GM19467 (cell line): Measurements from ENCODE around the gene CDH8.

Experiments
- ATAC-seq: cut with Tn5 transposase; IDR thresholded peaks from one replicate; pipeline ENCODE4 v1.9.1; 2021; ENCODE audit warnings: mild to moderate bottlenecking, moderate library complexity; ENCODE audit not compliant: unreplicated experiment

Gene CDH8, protein sequence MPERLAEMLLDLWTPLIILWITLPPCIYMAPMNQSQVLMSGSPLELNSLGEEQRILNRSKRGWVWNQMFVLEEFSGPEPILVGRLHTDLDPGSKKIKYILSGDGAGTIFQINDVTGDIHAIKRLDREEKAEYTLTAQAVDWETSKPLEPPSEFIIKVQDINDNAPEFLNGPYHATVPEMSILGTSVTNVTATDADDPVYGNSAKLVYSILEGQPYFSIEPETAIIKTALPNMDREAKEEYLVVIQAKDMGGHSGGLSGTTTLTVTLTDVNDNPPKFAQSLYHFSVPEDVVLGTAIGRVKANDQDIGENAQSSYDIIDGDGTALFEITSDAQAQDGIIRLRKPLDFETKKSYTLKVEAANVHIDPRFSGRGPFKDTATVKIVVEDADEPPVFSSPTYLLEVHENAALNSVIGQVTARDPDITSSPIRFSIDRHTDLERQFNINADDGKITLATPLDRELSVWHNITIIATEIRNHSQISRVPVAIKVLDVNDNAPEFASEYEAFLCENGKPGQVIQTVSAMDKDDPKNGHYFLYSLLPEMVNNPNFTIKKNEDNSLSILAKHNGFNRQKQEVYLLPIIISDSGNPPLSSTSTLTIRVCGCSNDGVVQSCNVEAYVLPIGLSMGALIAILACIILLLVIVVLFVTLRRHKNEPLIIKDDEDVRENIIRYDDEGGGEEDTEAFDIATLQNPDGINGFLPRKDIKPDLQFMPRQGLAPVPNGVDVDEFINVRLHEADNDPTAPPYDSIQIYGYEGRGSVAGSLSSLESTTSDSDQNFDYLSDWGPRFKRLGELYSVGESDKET

DNA sequence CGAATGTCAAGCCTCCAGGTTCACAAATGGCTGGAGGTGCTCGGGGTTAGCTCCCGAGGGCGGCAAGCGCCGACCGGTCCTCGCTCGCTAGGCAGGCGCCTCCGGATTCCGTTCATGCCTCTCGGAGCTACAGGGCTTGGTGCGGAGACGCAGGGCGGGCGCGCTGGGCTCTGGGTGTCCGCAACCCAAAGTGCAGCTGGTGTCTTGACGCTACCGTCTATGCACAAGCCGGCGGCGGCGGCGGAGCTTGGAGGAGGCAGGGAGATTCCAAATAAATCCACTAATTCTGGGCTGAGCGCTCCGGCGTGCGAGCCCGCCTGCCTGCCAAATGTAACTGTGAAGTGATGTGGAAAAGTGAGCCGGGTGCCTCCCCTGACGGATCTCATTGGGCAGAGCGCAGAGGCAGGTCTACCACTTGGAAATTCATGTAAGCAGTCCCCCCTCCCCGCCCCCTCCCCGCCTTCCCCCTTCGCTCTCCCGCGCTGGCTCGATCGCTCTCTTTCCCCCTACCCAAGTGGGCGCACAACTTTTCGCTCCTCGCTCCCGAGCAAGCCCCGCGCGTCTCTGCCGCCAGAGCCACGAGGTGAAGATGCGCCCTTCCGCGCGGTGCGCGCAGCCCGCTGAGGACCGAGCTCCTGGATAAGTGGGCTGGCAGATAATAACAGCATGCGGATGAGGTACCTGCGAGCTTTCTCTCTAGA lies at the start of gene CDH8:
Gene CDH8, minus strand, starts transcription at position 338 of the 701 bp plus-strand sequence. CDS start 15,035 bp downstream, outside the sequence.
- ATAC-seq: no peak

DNA sequence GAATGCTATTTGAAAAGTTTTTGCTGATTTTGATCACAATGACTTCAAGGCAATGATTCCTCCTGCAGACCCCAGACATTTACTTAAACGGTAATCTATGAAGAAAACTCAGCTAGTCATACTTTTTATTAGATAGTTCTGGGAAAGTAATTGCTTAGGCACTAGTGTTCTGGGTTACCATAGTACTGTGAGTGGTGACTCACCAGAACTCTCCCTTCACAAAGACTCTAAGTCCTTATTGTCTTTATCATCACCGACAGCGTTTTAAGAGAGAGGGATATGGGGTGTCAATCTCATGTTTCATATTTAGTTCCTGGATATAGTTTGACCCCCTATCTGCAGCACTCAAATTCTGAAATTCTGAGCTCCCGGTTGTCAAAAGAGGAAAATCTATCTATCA lies 43.0 kb upstream of the CDH8 start:
- no peak for ATAC-seq

DNA sequence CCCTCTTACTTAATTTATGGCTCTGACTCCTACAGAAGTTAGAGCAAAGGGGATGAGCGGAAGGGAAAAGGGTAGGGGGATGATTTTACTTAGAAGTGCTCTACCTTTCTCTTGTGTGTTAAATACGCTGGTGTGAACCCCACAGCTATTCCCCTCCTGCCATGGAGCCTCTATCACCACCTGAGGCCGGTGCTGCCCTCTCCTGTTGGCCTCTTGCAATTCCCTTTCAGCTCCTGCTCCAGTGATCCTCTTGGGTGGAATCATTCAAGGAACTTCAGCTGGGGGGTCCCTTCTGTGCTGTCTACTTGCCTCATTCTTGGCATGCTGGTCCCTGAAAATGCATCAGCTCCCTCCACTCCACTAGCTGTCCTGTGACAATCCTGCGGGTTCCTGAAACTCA lies 41.8 kb upstream of the CDH8 start:
- ATAC-seq: no peak

DNA sequence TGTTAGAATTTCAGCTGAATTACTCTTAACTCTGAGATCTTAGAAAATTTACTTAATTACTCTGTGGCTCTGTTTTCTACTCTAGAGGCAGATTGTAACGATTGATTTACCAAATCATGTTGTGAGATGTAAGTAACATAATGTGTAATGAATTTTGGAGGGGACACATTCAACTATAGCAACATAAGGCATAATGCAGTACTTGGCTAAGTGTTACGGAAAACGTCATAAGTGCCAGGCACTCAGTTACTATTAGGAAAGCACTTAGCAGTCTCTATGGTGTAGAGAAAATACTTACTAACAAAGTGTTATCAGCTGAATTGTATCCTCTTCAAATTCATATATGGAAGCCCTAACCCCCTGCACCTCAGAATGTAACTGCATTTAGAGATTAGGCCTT lies 40.6 kb upstream of the CDH8 start:
- ATAC-seq: no peak

DNA sequence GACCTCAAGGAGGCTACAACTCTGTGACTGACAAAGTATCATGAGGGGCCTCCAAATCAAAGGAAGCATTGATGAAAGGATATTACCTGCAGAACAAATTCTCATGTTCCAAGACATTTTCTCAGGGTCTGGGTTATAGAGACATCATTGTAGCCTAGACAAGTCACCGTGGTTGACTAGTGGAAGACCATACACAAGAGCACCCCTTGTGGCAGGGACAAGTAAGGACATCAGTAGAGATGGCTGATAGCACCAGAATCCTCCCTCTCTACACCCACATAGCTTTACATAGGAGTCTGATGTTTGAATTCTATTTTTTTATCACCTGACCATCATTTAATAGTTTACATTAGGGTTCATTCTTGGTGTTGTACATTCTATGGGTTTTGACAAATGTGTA lies 32.5 kb upstream of the CDH8 start:
- ATAC-seq: no peak

DNA sequence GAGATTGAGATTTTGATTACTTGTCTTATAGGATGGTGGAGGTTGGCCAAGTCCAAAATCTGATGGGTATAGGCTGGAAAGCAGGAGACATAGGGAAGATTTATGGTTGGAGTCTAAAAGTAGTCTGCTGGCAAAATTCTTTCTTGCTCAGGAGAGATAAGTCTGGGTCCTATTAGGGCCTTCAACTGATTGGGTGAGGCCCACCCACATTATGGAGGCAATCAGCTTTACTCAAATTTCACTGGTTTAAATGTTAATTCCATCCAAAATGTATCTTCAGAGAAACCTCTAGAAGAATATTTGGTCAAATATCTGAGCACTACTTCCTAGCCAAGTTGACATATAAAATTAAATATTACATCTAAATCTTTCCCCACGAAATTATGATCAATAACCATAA lies 31.7 kb upstream of the CDH8 start:
- no peak for ATAC-seq

DNA sequence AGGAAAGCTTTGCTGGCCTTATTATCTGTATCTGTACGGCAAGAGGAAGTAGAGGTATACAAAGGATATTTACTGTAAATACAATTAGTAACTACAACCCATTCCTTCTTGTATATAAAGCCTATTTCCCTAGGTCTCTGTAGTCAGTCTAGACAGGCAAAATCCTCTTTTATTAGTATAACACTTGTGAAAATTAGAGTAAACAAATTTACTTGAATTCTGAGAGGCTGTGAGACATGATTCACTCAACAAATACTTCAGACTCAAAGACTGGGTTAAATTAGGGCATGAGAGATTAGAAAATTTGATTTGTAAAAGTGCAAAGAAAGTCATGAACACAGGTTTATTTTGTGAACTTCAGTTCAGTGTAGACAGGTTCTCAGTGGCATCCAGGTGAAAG lies 30.9 kb upstream of the CDH8 start:
- ATAC-seq: no peak

DNA sequence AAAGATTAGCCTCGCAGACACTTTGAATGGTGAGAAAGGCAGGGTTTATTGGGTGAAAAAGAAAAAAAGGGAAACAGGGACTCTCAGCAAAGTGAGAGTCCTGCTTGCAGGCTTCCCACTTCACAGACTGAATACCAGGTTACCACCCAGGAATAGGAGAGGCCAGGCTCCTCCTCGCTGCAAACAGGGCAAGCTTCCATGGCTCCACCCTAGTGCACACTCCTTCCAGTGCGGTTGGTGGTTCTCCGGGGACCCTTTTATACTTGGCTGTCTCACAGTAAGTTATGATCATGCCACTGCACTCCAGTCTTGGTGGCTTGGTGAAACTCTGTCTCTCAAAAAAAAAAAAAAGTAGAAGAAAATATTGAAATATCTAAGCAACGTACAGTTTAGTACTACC lies 30.5 kb upstream of the CDH8 start:
- no peak for ATAC-seq

DNA sequence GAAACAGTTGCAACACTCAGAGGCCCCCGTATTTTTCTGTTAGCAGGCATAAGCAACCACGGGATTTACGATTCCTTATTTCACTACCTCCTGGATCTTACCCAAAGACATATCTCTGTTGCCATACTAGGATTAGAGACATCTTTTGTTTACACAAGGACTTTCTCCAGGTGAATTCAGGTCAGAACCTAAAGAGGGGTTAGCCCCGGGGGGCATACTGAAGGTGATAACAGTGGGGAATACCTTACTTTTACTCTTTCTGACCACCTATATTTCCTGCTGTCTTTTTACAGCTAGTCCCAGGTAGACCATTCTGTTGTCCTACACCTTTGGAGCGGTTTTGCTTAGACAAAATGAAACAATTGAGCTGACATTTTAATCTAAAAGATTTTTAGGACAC lies 27.9 kb upstream of the CDH8 start:
- no peak for ATAC-seq

DNA sequence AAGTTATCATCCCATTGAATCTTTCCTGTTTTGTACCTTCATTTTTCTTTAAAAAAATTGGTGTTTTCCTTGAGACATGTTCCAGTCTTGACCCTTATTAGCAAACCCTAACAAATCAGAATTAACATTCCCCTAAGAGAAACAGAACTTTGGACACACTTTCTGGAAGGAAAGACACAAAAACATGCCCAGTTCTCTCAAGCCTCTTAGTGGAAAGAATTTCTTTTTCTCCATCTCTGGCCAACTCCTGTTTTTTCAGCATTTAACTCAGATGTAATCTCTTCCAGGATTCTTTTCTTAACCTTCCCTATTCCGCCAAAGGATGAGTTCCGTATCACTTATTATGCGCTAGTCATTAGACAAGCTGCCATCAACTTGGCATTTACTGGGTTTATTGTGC lies 23.9 kb upstream of the CDH8 start:
- no peak for ATAC-seq

DNA sequence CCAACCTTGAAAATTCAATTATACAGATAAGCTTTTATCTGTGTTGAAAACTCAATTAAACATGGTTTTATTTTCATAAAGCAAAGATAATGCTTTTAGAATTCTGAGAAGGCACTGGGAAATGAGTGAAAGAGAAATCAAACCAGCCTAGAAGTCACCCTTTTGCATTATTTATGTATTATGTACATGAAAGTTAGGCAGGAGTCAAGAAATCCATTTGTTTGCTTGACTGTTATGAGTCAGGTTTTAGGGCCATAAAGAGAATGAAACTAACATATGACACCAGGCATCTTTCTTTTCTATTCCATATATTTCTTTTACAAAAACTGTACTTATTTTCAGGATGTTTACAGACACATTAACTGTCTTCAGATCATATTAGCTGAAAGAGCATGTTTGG lies 23.3 kb upstream of the CDH8 start:
- no peak for ATAC-seq

DNA sequence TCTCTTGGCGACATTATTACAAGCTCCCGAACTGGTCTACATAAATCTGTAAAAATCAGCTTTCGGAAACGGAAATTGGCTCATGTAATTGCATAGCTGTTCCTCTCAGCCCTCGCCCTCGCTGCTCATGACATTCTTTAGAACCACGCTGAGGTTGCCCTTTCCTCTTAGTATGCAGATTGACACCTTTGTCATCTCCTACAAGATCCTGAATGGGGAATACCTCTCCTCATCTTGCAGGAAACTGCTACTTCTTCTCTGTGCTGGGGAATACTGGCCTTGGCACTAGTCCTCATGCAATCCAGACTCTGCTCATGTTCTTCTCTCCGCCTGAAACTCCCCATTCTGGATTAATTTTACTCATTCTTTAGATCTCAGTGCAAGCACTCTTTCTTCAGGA lies 22.2 kb upstream of the CDH8 start:
- no peak for ATAC-seq

DNA sequence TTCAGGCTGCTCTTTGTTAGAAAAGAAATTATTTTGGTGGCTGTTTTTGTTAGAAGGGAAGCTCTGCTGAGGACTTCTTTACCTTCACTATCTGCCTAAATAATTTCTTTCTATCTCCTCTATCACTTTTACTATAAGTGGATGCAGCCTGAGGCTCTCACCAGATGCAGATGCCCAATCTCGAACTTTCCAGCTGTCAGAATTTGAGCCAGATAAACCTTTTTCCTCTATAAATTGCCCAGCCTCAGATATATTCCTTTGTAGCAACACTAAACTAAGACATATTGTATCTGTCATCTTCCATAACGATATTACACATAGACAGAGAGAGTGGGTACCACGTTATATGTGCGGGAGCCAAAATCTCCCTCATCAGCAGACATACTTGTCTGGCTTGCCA lies 15.7 kb upstream of the CDH8 start:
- ATAC-seq: no peak

DNA sequence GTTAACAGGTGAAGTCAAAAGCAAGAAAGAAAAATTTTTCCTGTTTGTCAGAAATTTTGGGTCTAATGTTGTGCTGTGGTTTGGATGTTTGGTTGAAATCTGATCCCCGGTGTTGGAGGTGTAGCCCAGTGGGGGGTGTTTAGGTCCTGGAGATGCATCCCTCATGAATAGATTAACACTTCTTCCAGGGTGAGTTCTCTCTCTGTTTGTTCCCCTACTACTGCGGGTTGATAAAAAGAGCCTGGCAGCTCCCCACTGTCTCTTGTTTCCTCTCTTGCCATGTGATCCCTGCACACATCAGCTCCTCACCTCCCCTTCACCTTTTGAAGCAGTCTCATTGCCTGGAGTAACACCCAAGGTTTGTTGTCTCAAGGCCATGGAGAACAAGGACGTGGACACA lies 14.6 kb upstream of the CDH8 start:
- no peak for ATAC-seq

DNA sequence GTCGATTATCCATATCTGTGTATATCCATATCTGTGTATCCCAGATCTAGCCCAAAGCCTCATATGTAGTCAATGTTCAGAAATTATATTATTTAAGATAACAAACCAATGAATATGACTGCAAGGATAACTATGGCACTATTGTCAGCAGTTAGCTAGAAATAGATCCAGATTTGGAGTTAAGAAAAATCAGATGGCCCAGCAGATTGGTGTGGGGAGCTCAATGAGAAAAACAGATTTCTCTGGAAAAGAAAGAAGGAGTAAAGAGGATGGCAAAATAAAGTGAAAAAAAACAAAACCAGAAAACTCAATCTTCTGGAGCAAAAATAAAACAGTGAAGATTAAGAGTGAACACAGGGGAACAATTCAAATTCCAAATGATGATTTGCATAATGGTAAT lies 10.6 kb upstream of the CDH8 start:
- ATAC-seq: no peak

DNA sequence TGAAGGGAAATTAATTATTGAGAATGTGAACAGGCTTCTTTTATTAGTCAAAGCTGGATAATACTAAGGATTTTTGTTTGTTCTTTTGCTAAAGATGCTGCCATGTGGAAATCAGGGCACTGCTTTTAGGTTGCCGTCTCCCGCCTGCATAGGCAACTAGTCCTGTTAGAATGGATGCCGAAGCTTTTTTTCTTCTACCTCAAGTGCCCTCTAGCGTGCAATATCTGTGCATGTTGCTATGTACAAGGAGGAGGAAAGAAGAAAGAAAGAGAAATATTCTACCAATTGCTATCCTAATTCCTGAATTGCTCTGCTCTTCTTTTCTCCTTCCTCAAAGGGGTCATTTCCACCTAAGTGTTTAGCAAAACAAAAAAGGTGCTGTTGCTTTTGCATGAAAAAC lies 5.2 kb upstream of the CDH8 start:
- no peak for ATAC-seq

DNA sequence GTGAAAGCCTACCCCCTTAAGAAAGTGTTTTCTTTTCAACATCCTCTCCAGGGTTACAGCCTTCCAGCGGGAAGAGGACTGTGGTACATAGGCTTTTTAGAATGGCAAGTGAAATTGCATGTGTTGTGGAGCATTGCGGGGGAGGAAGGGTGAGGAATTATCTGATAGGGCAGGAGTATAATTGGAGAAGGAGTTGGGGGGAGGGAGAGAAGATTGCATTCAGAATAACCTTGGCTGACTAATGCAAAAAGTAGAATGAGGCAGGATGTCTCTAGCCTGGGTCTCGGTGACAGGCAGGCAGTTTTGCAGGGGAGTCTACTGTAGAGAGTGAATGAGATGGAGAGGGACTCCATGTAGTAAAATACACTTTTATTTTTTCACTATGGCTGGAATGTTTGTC lies 2.4 kb upstream of the CDH8 start:
- no peak for ATAC-seq

DNA sequence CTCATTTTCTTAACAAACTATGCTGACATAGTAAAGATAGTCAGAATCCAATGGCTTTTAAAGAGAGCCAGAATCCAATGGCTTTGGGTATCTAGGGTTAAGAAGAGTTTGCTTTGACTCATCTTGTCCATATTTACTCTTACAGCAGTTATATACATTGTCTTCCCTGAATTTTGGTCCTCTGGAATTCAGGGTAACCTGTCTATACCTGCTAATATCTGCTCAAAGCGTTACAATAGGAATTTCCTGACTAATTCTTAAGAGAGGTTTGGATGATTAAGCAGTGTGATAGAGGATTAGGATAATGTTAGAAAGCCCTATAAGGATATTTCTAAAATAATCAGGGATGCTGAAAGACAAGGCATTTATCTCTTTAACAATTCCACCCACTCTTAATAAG lies 2.0 kb upstream of the CDH8 start:
- no peak for ATAC-seq

DNA sequence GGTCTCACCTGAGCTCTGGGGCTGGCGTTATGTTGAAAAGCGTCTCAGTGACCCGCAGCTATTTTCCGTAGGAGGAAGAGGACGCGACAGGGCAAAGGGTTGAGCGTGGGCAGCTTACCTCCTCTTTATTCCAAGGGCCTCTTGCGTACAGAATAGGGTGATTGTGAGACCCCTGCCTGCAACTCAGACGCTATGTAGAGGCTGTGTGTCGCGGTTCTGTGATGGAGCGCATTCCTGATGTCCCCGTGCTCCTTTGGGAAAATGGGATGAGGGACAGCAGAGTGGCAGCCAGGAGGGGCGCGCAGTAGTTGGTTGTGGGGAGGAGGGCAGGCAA lies 531 bp upstream of the CDH8 start:
- no peak for ATAC-seq

DNA sequence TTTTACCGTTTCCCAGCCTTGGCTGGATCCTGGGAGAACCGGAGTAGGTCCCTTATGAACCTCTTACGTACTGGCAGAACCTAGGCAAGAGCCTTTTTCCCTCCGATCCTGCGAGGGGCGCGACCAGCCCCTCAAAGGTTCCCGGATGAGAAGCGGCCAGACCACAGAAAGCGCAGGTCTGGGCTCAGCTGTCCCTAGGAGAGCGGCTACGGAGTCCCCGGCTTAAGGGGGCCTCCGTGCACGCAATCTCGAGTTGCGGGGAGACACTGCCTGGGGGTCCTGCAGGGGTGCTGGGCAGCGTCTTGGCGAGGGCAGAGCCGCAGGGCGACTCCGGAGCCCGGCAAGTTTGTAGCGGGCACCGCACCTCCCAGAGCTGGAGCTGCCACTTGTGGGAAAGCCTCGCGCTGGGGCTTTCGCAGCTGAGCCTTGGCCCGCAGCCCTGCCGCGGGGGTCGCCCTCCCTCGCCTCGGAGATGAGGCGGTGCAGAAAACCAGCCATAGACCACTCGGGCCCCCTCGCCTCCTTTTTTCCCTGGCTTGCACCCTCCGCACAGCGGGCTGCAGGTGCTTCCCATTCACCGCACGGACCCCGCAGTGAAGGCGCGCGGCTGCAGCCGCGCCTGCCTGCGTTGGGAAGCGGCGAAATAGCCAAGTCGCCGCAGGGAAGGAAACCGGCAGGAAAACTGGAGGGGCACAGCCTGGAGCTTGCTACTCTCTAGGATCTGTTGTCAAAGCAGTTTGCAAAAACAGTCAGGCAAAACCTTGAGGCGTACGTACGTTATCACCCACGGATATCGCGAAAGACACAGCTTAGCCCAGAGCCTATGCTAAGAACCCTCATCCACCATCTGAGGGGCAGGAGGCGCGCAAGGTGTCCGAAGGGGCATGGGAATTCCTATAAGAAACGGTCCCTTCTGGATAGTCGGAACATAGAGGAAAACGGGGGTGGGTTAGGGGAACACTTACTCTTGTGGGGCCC lies 834 bp downstream of the CDH8 start:
- no peak for ATAC-seq
